ENCODE data around the gene MRPL37. TPM values are rescaled to one million over a fixed set of nuclear protein-coding genes. Genes with fewer than 3 reads are reported as not detected.

Gene MRPL37
- total and polyA plus RNA-seq, 2 of the 4 experiments (the other 2 are of a cell fraction): 42.8 to 132 TPM

- peaks cover 71% of the 10 kb centered on the region for H3K36me3 ChIP-seq (ENCODE audit: control insufficient read depth, insufficient read depth, low read length)
- dilution Hi-C loops (cut with HindIII; ENCODE audit: low sequenced_read_pairs, unreplicated experiment): no loop called here
- WGBS, 2 experiments (ENCODE audit: extremely low coverage in 2 of 2, insufficient read length in 1 of 2): no CpG with 5 or more reads among the region's 1 CpG
Observed at GRCh38 chr1:54212872-54213271, 12.9 kb downstream of the MRPL37 start.

More at GRCh38 chr1:54212872-54213271, 12.9 kb downstream of the MRPL37 start:
- Histone ChIP-seq H2BK120ac (ENCODE audit: low read depth, low read length) (no peak overlapping the region), H2BK15ac (ENCODE audit: low read depth, low read length) (no peak overlapping the region), H3K9me3 (ENCODE audit: control insufficient read depth, insufficient read depth, low read length) (no peaks in the 10 kb centered on the region), H3K27ac (ENCODE audit: insufficient read depth, low read length) (no peak overlapping the region), H4K5ac (ENCODE audit: low read depth, low read length) (no peak overlapping the region), H3K18ac (ENCODE audit: low read depth, low read length) (no peak overlapping the region), H2BK20ac (ENCODE audit: low read depth, low read length) (no peak overlapping the region), H4K91ac (ENCODE audit: insufficient read depth, low read depth, low read length) (no peak overlapping the region), H2AK9ac (replicated peaks; ENCODE audit: low read depth, low read length, poor library complexity) (no peak overlapping the region), H3K23ac (ENCODE audit: low read depth, low read length) (no peak overlapping the region), H3K56ac (ENCODE audit: extremely low read depth, insufficient read depth, low read length) (no peak overlapping the region), H2AK5ac (ENCODE audit: low read depth, low read length) (no peak overlapping the region), H3K4me2 (ENCODE audit: low read depth, low read length) (no peak overlapping the region), H4K8ac (ENCODE audit: low read depth in 2 of 2, low read length in 2 of 2) (no peak overlapping the region), H4K20me1 (ENCODE audit: insufficient read depth, low read length) (peaks cover 2% of the 10 kb centered on the region; the same call in 1 of the 2 replicates), H3K4ac (ENCODE audit: low read depth, low read length) (no peak overlapping the region), H3K9me1 (ENCODE audit: insufficient read depth, low read length) (0 out of 2 replicates have a peak, but pooled peaks cover 6% of the 10 kb centered on the region), H3K79me1 (ENCODE audit: low read depth in 1 of 2, low read length in 2 of 2) (peaks cover 4 to 6% of the 10 kb centered on the region in 2 experiments; a peak in 2 of 4 replicates), H3K14ac (replicated peaks; ENCODE audit: low read depth, low read length) (no peak overlapping the region), H3K9ac (ENCODE audit: low read depth, low read length) (no peak overlapping the region), H2AFZ (replicated peaks; ENCODE audit: low read length, poor library complexity) (no peak overlapping the region), H2BK5ac (ENCODE audit: low read depth, low read length, poor library complexity, severe bottlenecking) (no peak overlapping the region), H3K27me3 (ENCODE audit: control insufficient read depth, insufficient read depth, low read length) (no peaks in the 10 kb centered on the region), H3K4me3 (ENCODE audit: insufficient read depth, low read depth, low read length) (no peak overlapping the region), H3K4me1 (ENCODE audit: control insufficient read depth, insufficient read depth, low read length) (no peaks in the 10 kb centered on the region)
- intact Hi-C loops (cut with micrococcal nuclease): no loop called here
- TF ChIP-seq USF2 (IDR thresholded peaks at IDR 0.05; ENCODE audit: low read depth, low read length) (no peak), NFE2L2 (IDR thresholded peaks at IDR 0.05; ENCODE audit: low read depth, low read length) (no peak), SMC3 (IDR thresholded peaks at IDR 0.05; ENCODE audit: low read depth, low read length) (no peak), RFX5 (IDR thresholded peaks at IDR 0.05; ENCODE audit: low read depth, low read length) (no peak), MXI1 (IDR thresholded peaks at IDR 0.05; ENCODE audit: borderline replicate concordance, low read depth, low read length) (no peak), RCOR1 (IDR thresholded peaks at IDR 0.05; ENCODE audit: insufficient replicate concordance, low read length) (no peak), RAD21 (IDR thresholded peaks at IDR 0.05; ENCODE audit: low read length) (no peak), CTCF (conservative IDR thresholded peaks at IDR 0.05; ENCODE audit: low read depth, low read length) (no peak), FOS (IDR thresholded peaks at IDR 0.05; ENCODE audit: low read depth, low read length) (no peak), CEBPB (IDR thresholded peaks at IDR 0.05; ENCODE audit: low read depth, low read length) (no peak), BHLHE40 (IDR thresholded peaks at IDR 0.05; ENCODE audit: low read depth, low read length) (no peak), MAFK (IDR thresholded peaks at IDR 0.05; ENCODE audit: low read depth, low read length) (no peak), POLR2A (IDR thresholded peaks at IDR 0.05; ENCODE audit: low read depth, low read length) (no peak), ELK1 (IDR thresholded peaks at IDR 0.05; ENCODE audit: borderline replicate concordance, low read depth, low read length) (no peak)
- in situ Hi-C loops (cut with MboI; ENCODE audit: low sequenced_read_pairs): loop anchor here (25.0 kb wide), 1 partner anchor 351 kb away; no protein-coding TSS in a partner anchor
- CTCF ChIA-PET: no interaction called here
- no peak for ATAC-seq (ENCODE audit: low read depth)
- DNase-seq: no peak
- POLR2A ChIA-PET (ENCODE audit: unreplicated experiment): no interaction called here
- BruUV-seq (replicated peaks): no TSS peak

Measured in IMR-90 (cell line).